Measurements from ENCODE around the gene GNGT2. TPM values are rescaled to one million over a fixed set of nuclear protein-coding genes. Genes with fewer than 3 reads are reported as not detected.

GNGT2 gene
- total RNA-seq, 1 donor from 2014 or later: not detected

- H3K36me3 ChIP-seq: no peaks in the 10 kb centered on the region
- Mint-ChIP-seq H3K36me3 (no peaks in the 10 kb centered on the region), H3K9me3 (no peaks in the 10 kb centered on the region), H3K4me1 (no peaks in the 10 kb centered on the region), H3K4me3 (no peak overlapping the region), H3K27me3 (ENCODE audit: insufficient read depth, low read depth) (peaks cover 17% of the 10 kb centered on the region), H3K27ac (no peak overlapping the region)
- no peaks in the 10 kb centered on the region for H3K79me2 ChIP-seq (ENCODE audit: low read depth)
- H2AFZ ChIP-seq (replicated peaks): no peak overlapping the region
- no peak for DNase-seq (ENCODE audit: low spot score)
- H3K9ac ChIP-seq: no peak overlapping the region
- H3K4me2 ChIP-seq: no peak overlapping the region
- H3K4me1 ChIP-seq: peaks cover 5% of the 10 kb centered on the region
- no peak overlapping the region for H3K4me3 ChIP-seq
- no peaks in the 10 kb centered on the region for H4K20me1 ChIP-seq (ENCODE audit: low read depth)
- no peaks in the 10 kb centered on the region for H3K9me3 ChIP-seq (ENCODE audit: low read depth)
- H3K27ac ChIP-seq: no peak overlapping the region
- TF ChIP-seq EZH2 (IDR thresholded peaks at IDR 0.05) (no peak), CTCF (IDR thresholded peaks at IDR 0.05) (no peak), EZH2phosphoT487 (IDR thresholded peaks at IDR 0.05) (no peak)
- peaks cover 1% of the 10 kb centered on the region for H3K27me3 ChIP-seq
- H3F3A ChIP-seq (ENCODE audit: low read depth): no peaks in the 10 kb centered on the region
Measured at GRCh38 chr17:49162866-49163265, 47.5 kb downstream of the GNGT2 start.

- Histone ChIP-seq H3K9me3 (ENCODE audit: low read depth) (no peaks in the 10 kb centered on the region), H3K36me3 (no peaks in the 10 kb centered on the region), H3K27me3 (no peaks in the 10 kb centered on the region), H3K4me3 (no peak overlapping the region), H3K4me1 (peaks cover 5% of the 10 kb centered on the region), H3K79me2 (ENCODE audit: low read depth) (no peaks in the 10 kb centered on the region), H3K27ac (no peak overlapping the region), H4K20me1 (ENCODE audit: low read depth) (no peaks in the 10 kb centered on the region), H2AFZ (replicated peaks) (no peak overlapping the region), H3F3A (ENCODE audit: low read depth) (no peaks in the 10 kb centered on the region), H3K9ac (no peak overlapping the region), H3K4me2 (no peak overlapping the region)
- Mint-ChIP-seq H3K36me3 (no peaks in the 10 kb centered on the region), H3K4me1 (no peaks in the 10 kb centered on the region), H3K27ac (no peak overlapping the region), H3K9me3 (no peaks in the 10 kb centered on the region), H3K27me3 (ENCODE audit: insufficient read depth, low read depth) (peaks cover 10% of the 10 kb centered on the region), H3K4me3 (no peak overlapping the region)
- TF ChIP-seq CTCF (IDR thresholded peaks at IDR 0.05) (no peak), EZH2 (IDR thresholded peaks at IDR 0.05) (no peak), EZH2phosphoT487 (IDR thresholded peaks at IDR 0.05) (no peak)
- no peak for DNase-seq (ENCODE audit: low spot score)
Measured at GRCh38 chr17:49157784-49158183, 52.6 kb downstream of the GNGT2 start.

GRCh38 chr17:49156256-49156655 is 54.1 kb downstream of the GNGT2 start:
- peaks cover 5% of the 10 kb centered on the region for H3K4me1 ChIP-seq
- Mint-ChIP-seq H3K27me3 (ENCODE audit: insufficient read depth, low read depth) (peaks cover 9% of the 10 kb centered on the region), H3K4me1 (no peaks in the 10 kb centered on the region), H3K27ac (no peak overlapping the region), H3K9me3 (no peaks in the 10 kb centered on the region), H3K4me3 (no peak overlapping the region), H3K36me3 (no peaks in the 10 kb centered on the region)
- no peak overlapping the region for H3K4me3 ChIP-seq
- no peaks in the 10 kb centered on the region for H4K20me1 ChIP-seq (ENCODE audit: low read depth)
- no peaks in the 10 kb centered on the region for H3K27me3 ChIP-seq
- no peak overlapping the region for H3K4me2 ChIP-seq
- H3K9ac ChIP-seq: no peak overlapping the region
- no peaks in the 10 kb centered on the region for H3K9me3 ChIP-seq (ENCODE audit: low read depth)
- no peaks in the 10 kb centered on the region for H3K79me2 ChIP-seq (ENCODE audit: low read depth)
- no peaks in the 10 kb centered on the region for H3F3A ChIP-seq (ENCODE audit: low read depth)
- no peak overlapping the region for H2AFZ ChIP-seq (replicated peaks)
- TF ChIP-seq EZH2 (IDR thresholded peaks at IDR 0.05) (no peak), CTCF (IDR thresholded peaks at IDR 0.05) (no peak), EZH2phosphoT487 (IDR thresholded peaks at IDR 0.05) (no peak)
- H3K27ac ChIP-seq: no peak overlapping the region
- no peak for DNase-seq (ENCODE audit: low spot score)
- H3K36me3 ChIP-seq: no peaks in the 10 kb centered on the region

Other genes starting within 250 kb of the GNGT2 start
- gene GIP, start 242.0 kb downstream of the GNGT2 start, total RNA-seq (ENCODE audit: low replicate concordance): not detected in 2 replicates
- gene IGF2BP1, start 213.2 kb downstream of the GNGT2 start, total RNA-seq (ENCODE audit: low replicate concordance): 129 and 137 TPM in 2 replicates
- gene B4GALNT2, start 77.8 kb downstream of the GNGT2 start, total RNA-seq (ENCODE audit: low replicate concordance): not detected in 2 replicates
- gene ABI3, start 133 bp upstream of the GNGT2 start, total RNA-seq (ENCODE audit: low replicate concordance): not detected in 2 replicates
- 0.06 TPM in 1 of 2 replicates, not detected in the other for gene PHOSPHO1, start 20.2 kb upstream of the GNGT2 start, total RNA-seq (ENCODE audit: low replicate concordance)
- gene ZNF652, start 151.7 kb upstream of the GNGT2 start, total RNA-seq (ENCODE audit: low replicate concordance): 45.6 and 55.7 TPM in 2 replicates
- 126 and 168 TPM in 2 replicates for gene PHB1, start 204.3 kb upstream of the GNGT2 start, total RNA-seq (ENCODE audit: low replicate concordance)

All from neural progenitor cell (in vitro differentiated cells).